IPS-20b (cell line): Measurements from ENCODE around the gene PHF5A.

Experiments used
- H3K27ac ChIP-seq: one replicate; pipeline ENCODE4 v1.5.1; 2013; ENCODE audit warnings: low read length
- H3K27me3 ChIP-seq: 2 replicates; pipeline ENCODE4 v1.6.1; 2013; ENCODE audit warnings: mild to moderate bottlenecking, low read length, inconsistent platforms; ENCODE audit not compliant: insufficient read depth
- H3K36me3 ChIP-seq: 2 replicates; pipeline ENCODE4 v1.6.1; 2013; ENCODE audit warnings: low read depth, mild to moderate bottlenecking, inconsistent platforms, low read length, moderate library complexity; ENCODE audit not compliant: insufficient read depth
- H3K4me1 ChIP-seq: 2 replicates; pipeline ENCODE4 v1.6.1; 2013; ENCODE audit warnings: mild to moderate bottlenecking, control low read depth, inconsistent platforms, low read length, moderate library complexity; ENCODE audit not compliant: insufficient read depth
- H3K4me3 ChIP-seq: 2 replicates; pipeline ENCODE4 v1.5.1; 2013; ENCODE audit warnings: mild to moderate bottlenecking, low read length, inconsistent platforms
- H3K9ac ChIP-seq: 2 replicates; pipeline ENCODE4 v1.6.1; 2013; ENCODE audit warnings: low read depth, mild to moderate bottlenecking, inconsistent platforms, low read length, moderate library complexity
- H3K9me3 ChIP-seq: 2 replicates; pipeline ENCODE4 v1.6.1; 2013; ENCODE audit warnings: mild to moderate bottlenecking, low read depth, low read length, inconsistent platforms; ENCODE audit not compliant: insufficient read depth

PHF5A gene

GRCh38 chr22:41504816-41505215 is 36.3 kb upstream of the PHF5A start:
- Histone ChIP-seq H3K9ac (no peak overlapping the region), H3K4me3 (no peak overlapping the region), H3K27ac (no peak overlapping the region), H3K9me3 (no peaks in the 10 kb centered on the region), H3K27me3 (no peaks in the 10 kb centered on the region), H3K4me1 (no peaks in the 10 kb centered on the region), H3K36me3 (peaks cover 42% of the 10 kb centered on the region)

DNA sequence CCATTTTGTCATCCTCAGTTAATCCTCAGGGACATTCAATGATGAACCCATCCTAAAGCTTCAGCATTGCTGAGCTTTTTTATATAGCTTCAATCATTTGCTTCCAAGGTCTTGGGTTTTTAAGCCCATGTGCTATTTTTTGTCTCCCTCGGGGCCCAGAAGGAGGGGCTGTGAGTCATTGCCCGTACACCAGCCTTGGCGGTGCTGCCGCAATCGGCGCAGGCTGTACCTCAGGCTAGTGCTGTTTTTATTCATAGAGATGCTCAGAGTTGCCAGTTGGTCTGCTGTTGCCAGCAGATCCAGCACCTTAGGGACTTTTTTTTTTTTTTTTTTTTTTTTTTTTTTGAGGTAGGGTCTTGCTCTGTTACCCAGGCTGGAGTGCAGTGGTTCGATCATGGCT is 35.9 kb upstream of the PHF5A start:
- no peak overlapping the region for H3K27ac ChIP-seq
- H3K4me1 ChIP-seq = no peaks in the 10 kb centered on the region
- H3K9me3 ChIP-seq = no peaks in the 10 kb centered on the region
- peaks cover 44% of the 10 kb centered on the region for H3K36me3 ChIP-seq
- H3K4me3 ChIP-seq = no peak overlapping the region
- H3K27me3 ChIP-seq = no peaks in the 10 kb centered on the region
- no peak overlapping the region for H3K9ac ChIP-seq

DNA sequence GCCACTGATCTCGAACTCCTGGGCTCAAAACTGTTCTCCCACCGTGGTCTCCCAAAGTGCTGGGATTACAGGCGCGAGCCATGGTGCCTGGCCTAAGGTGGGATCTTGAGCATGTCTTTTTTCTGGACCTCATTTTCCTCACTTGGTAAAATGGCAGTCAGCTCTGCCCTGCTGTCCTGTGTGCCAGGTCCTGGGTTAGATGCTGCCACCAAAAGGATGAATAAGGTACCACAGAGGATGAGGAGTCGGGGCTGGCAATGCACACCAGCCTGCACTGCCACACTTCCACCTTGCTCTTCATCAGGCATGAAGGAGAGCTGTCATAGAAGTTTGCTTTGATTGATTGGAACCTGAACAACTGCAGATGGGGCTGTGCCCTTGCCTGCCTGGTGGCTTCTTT is 32.7 kb upstream of the PHF5A start:
- H3K27me3 ChIP-seq = no peaks in the 10 kb centered on the region
- H3K9me3 ChIP-seq = no peaks in the 10 kb centered on the region
- no peak overlapping the region for H3K27ac ChIP-seq
- H3K4me1 ChIP-seq = no peaks in the 10 kb centered on the region
- H3K4me3 ChIP-seq = no peak overlapping the region
- H3K36me3 ChIP-seq = peaks cover 35% of the 10 kb centered on the region
- H3K9ac ChIP-seq = no peak overlapping the region

GRCh38 chr22:41500303-41500702 is 31.8 kb upstream of the PHF5A start:
- Histone ChIP-seq H3K27ac (no peak overlapping the region), H3K36me3 (peaks cover 35% of the 10 kb centered on the region), H3K9me3 (no peaks in the 10 kb centered on the region), H3K4me3 (no peak overlapping the region), H3K4me1 (no peaks in the 10 kb centered on the region), H3K27me3 (no peaks in the 10 kb centered on the region), H3K9ac (no peak overlapping the region)

GRCh38 chr22:41499624-41500280 is 31.3 kb upstream of the PHF5A start:
- Histone ChIP-seq H3K4me3 (no peak overlapping the region), H3K27me3 (no peaks in the 10 kb centered on the region), H3K9ac (no peak overlapping the region), H3K4me1 (no peaks in the 10 kb centered on the region), H3K36me3 (peaks cover 35% of the 10 kb centered on the region), H3K27ac (no peak overlapping the region), H3K9me3 (no peaks in the 10 kb centered on the region)

- H3K27ac ChIP-seq = no peak overlapping the region
Measured at GRCh38 chr22:41498303-41498835, 29.9 kb upstream of the PHF5A start.

GRCh38 chr22:41491374-41492100 is 23.0 kb upstream of the PHF5A start:
- Histone ChIP-seq H3K9ac (no peak overlapping the region), H3K4me3 (no peak overlapping the region), H3K9me3 (no peaks in the 10 kb centered on the region), H3K36me3 (no peaks in the 10 kb centered on the region), H3K27me3 (no peaks in the 10 kb centered on the region), H3K27ac (no peak overlapping the region), H3K4me1 (peaks cover 41% of the 10 kb centered on the region)

More at GRCh38 chr22:41498303-41498835, 29.9 kb upstream of the PHF5A start:
- H3K4me1 ChIP-seq = no peaks in the 10 kb centered on the region
- peaks cover 26% of the 10 kb centered on the region for H3K36me3 ChIP-seq
- no peak overlapping the region for H3K4me3 ChIP-seq
- H3K9ac ChIP-seq = no peak overlapping the region
- no peaks in the 10 kb centered on the region for H3K27me3 ChIP-seq
- no peaks in the 10 kb centered on the region for H3K9me3 ChIP-seq

DNA sequence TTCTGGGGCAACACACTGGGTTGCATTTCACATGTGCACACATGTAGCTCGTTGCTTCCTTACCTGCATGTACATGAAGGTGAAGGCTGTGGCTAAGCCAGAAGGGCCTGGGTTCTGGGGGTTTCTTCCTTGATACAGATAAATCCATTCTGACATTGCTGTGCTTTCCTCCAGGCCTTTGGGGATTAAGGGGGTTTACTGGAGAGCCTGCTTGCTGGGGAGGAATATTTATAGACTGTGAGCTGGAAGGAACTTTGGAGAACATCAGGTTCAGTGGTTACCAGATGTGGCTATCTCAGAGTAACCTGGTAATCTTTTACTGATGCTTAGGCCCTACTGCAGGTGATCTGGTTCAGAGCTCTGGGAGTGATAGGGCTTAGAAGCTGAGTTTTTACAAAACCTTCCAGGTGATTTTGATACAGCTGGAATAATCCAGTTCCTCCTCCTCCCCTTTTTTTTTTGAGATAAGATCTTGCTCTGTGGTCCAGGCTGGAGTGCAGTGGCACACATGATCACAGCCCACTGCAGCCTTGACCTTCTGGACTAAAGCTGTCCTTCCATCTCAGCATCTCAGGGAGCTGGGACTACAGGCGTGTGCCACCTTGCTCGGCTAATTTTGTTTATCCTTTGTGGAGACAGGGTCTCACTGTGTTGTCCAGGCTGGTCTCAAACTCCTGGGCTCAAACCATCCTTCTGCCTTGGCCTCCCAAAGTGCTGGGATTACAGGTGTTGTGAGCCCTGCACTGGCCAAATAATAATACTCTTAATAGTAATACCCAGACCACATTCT is 20.3 kb upstream of the PHF5A start:
- no peak overlapping the region for H3K27ac ChIP-seq
- no peaks in the 10 kb centered on the region for H3K9me3 ChIP-seq
- peak overlapping the region; percentile 31; the same call in 1 of the 2 replicates for H3K9ac ChIP-seq
- H3K27me3 ChIP-seq = no peaks in the 10 kb centered on the region
- H3K4me3 ChIP-seq = peak overlapping the region; percentile 8; the same call in 1 of the 2 replicates
- no peaks in the 10 kb centered on the region for H3K36me3 ChIP-seq
- H3K4me1 ChIP-seq = peaks cover 41% of the 10 kb centered on the region

DNA sequence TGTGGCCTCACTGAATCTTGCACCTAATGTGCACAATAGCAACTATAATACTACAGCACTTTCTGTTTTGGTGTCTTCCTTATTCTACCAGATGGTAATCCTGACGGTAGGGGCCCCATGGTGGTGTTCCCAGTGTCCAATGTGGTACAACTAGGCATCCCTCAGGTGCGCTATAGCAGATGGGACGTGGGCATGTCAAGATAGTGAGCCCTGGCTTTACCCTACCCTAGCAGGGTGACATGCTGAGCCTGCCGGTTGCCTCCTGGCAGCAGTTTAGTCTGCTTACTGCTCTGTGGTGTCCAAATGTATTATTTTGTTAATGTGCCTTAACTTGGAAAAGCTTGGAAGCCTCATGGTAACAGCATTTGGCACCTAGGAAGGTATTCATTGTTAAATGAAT is 19.6 kb upstream of the PHF5A start:
- Histone ChIP-seq H3K4me3 (peak overlapping the region; percentile 8; the same call in 1 of the 2 replicates), H3K9ac (peak overlapping the region; percentile 31; the same call in 1 of the 2 replicates)

DNA sequence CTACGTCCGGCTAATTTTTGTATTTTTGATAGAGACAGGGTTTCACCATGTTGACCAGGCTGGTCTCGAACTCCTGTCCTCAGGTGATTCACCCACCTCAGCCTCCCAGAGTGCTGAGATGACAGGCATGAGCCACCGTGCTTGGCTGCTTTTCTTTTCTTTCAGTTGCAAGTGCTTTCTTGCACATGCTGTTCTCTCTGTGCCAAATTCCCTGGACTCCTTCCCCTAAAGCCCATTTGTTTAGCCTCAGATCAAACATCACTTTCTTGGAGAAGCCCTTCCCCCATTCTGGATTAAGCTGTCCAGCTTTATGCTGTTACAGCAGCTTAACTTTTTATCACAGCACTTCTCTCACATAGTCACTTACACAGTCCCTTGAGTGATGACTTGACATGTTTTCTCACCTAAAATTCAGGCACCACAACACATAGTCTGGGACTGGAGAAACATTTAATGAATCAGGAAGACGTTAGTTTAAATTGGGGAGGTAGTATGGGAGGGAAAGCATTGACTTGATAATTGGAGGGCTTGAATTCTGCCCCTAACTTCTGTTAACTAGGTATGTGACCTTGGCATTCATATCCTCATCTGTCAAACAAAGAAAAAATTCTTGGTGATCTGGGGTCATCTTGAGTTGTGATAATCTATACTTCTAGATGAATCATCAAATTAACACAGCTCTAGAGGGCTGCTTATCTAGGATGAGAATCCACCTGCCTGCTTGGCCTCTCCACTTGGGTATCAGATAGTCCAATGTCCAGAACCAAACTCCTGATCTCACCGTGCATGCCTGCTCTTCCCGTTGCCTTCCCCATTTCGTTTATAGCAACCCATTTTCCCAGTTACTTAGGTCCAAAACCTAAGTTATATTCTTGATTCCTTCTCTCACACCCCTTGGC is 18.8 kb upstream of the PHF5A start:
- peaks cover 50% of the 10 kb centered on the region for H3K4me1 ChIP-seq
- H3K9me3 ChIP-seq = no peaks in the 10 kb centered on the region
- no peak overlapping the region for H3K27ac ChIP-seq
- no peak overlapping the region for H3K4me3 ChIP-seq
- H3K27me3 ChIP-seq = no peaks in the 10 kb centered on the region
- no peak overlapping the region for H3K9ac ChIP-seq
- H3K36me3 ChIP-seq = no peaks in the 10 kb centered on the region

More for the DNA sequence above, 19.6 kb upstream of the PHF5A start:
- Histone ChIP-seq H3K4me1 (peaks cover 42% of the 10 kb centered on the region), H3K27me3 (no peaks in the 10 kb centered on the region), H3K9me3 (no peaks in the 10 kb centered on the region), H3K27ac (no peak overlapping the region), H3K36me3 (no peaks in the 10 kb centered on the region)

DNA sequence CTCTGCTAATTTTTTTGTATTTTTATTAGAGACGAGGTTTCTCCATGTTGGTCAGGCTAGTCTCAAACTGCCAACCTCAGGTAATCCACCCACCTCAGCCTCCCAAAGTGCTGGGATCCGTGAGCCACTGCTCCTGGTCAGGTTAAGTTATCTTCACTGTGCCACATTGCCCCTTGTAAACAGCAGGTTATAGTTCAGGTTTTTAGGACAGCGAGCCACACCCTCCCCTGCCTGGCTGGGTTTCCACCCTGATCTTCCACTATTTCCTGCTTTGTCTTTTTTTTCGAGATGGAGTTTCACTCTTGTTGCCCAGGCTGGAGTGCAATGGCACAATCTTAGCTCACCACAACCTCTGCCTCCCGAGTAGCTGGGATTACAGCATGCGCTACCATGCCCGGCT is 16.5 kb upstream of the PHF5A start:
- H3K27ac ChIP-seq = no peak overlapping the region
- no peak overlapping the region for H3K9ac ChIP-seq
- H3K4me1 ChIP-seq = peaks cover 55% of the 10 kb centered on the region
- no peaks in the 10 kb centered on the region for H3K36me3 ChIP-seq
- H3K9me3 ChIP-seq = no peaks in the 10 kb centered on the region
- H3K4me3 ChIP-seq = no peak overlapping the region
- H3K27me3 ChIP-seq = no peaks in the 10 kb centered on the region
